ENCODE data around the gene SLC26A9. TPM values are rescaled to one million over a fixed set of nuclear protein-coding genes. Genes with fewer than 3 reads are reported as not detected.
"Not testable (repeated sequence)": the region's sequence is repeated elsewhere in the genome, so short reads cannot be mapped to it uniquely, and the experiment has no call there.

The SLC26A9 gene
- total and polyA plus RNA-seq, 12 donors: 0.03 to 0.11 (median 0.04) TPM; not detected in 9

GRCh38 chr1:205896351-205896750 is 46.9 kb downstream of the SLC26A9 start:
- 77 to 100% (median 88%) methylated on average over 1 of the region's 1 CpG for WGBS, 4 donors
- H3K36me3 ChIP-seq (replicated peaks in 1 of 2): no peaks in the 10 kb centered on the region
- no peaks in the 10 kb centered on the region for H3K9me3 ChIP-seq (replicated peaks in 1 of 3)
- H3K4me1 ChIP-seq (replicated peaks in 1 of 2): no peaks in the 10 kb centered on the region
- intact Hi-C loops (cut with DNase I): no loop called here
- H3K4me3 ChIP-seq: no peak overlapping the region
- no peak overlapping the region for H3K27ac ChIP-seq
- peaks cover 4% of the 10 kb centered on the region for H3K27me3 ChIP-seq
- no peak for DNase-seq
- TF ChIP-seq CTCF (IDR thresholded peaks at IDR 0.05): no peak

- H3K9me3 ChIP-seq (replicated peaks in 1 of 3); H3K36me3 ChIP-seq (replicated peaks in 1 of 2); H3K4me1 ChIP-seq (replicated peaks in 1 of 2); H3K4me3 ChIP-seq; H3K27ac ChIP-seq; H3K27me3 ChIP-seq; intact Hi-C loops (cut with DNase I); DNase-seq: not testable (repeated sequence)
- 80 to 95% (median 85%) methylated on average over 3 of the region's 3 CpGs for WGBS, 4 donors
Observed at GRCh38 chr1:205894119-205894518, 49.1 kb downstream of the SLC26A9 start.

GRCh38 chr1:205892175-205892574 is 51.1 kb downstream of the SLC26A9 start:
- intact Hi-C loops (cut with DNase I); DNase-seq; H3K36me3 ChIP-seq (replicated peaks in 1 of 2); H3K4me3 ChIP-seq; H3K4me1 ChIP-seq (replicated peaks in 1 of 2); H3K27ac ChIP-seq; H3K27me3 ChIP-seq; H3K9me3 ChIP-seq (replicated peaks in 1 of 3): not testable (repeated sequence)
- WGBS, 4 donors: 43 to 63% (median 58%) methylated on average over 2 of the region's 2 CpGs

GRCh38 chr1:205891481-205891880 is 51.8 kb downstream of the SLC26A9 start:
- H3K4me1 ChIP-seq (replicated peaks in 1 of 2); H3K27ac ChIP-seq; H3K4me3 ChIP-seq; H3K9me3 ChIP-seq (replicated peaks in 1 of 3); H3K36me3 ChIP-seq (replicated peaks in 1 of 2); DNase-seq; H3K27me3 ChIP-seq; intact Hi-C loops (cut with DNase I): not testable (repeated sequence)
- WGBS, 4 donors: 80 to 100% (median 87%) methylated on average over 2 of the region's 2 CpGs

GRCh38 chr1:205890631-205891030 is 52.6 kb downstream of the SLC26A9 start:
- H3K9me3 ChIP-seq (replicated peaks in 1 of 3); H3K4me3 ChIP-seq; H3K27ac ChIP-seq; H3K4me1 ChIP-seq (replicated peaks in 1 of 2); H3K36me3 ChIP-seq (replicated peaks in 1 of 2); DNase-seq; intact Hi-C loops (cut with DNase I); H3K27me3 ChIP-seq: not testable (repeated sequence)
- WGBS, 4 donors: 84 to 98% (median 93%) methylated on average over 3 of the region's 3 CpGs

GRCh38 chr1:205889706-205890105 is 53.5 kb downstream of the SLC26A9 start:
- 69 to 93% (median 84%) methylated on average over 3 of the region's 3 CpGs for WGBS, 4 donors
- intact Hi-C loops (cut with DNase I); H3K9me3 ChIP-seq (replicated peaks in 1 of 3); H3K36me3 ChIP-seq (replicated peaks in 1 of 2); H3K4me3 ChIP-seq; H3K4me1 ChIP-seq (replicated peaks in 1 of 2); H3K27ac ChIP-seq; DNase-seq; H3K27me3 ChIP-seq: not testable (repeated sequence)

GRCh38 chr1:205889006-205889405 is 54.2 kb downstream of the SLC26A9 start:
- H3K27me3 ChIP-seq; H3K36me3 ChIP-seq (replicated peaks in 1 of 2); H3K4me1 ChIP-seq (replicated peaks in 1 of 2); DNase-seq; H3K9me3 ChIP-seq (replicated peaks in 1 of 3); H3K4me3 ChIP-seq; H3K27ac ChIP-seq; intact Hi-C loops (cut with DNase I): not testable (repeated sequence)
- 63 to 92% (median 80%) methylated on average over 4 of the region's 4 CpGs for WGBS, 4 donors

All from adrenal gland (tissue), 12 donors.